HEK293 (cell line): ENCODE measurements around the gene MOB4.

Source experiments
- CTCF ChIA-PET: fragments of 350-600 bp; formaldehyde crosslinking; extraction: SDS; loops from one replicate; lab custom pipeline; 2021; ENCODE audit warnings: antibody characterized with exemption; lab: Yijun Ruan, JAX
- POLR2A ChIA-PET: fragments of 300-600 bp; formaldehyde crosslinking; extraction: SDS; loops from one replicate; lab custom pipeline; 2020; ENCODE audit warnings: antibody characterized with exemption, inconsistent platforms; lab: Yijun Ruan, JAX
- H3K27ac ChIP-seq: fragments of 200-500 bp; sonication (Bioruptor generic); 2 replicates; pipeline ENCODE4 v1.5.1; 2014; ENCODE audit warnings: low read depth, low read length, control low read depth, inconsistent platforms; ENCODE audit errors: extremely low read depth
- H3K36me3 ChIP-seq, 2 experiments: fragments of 200-500 bp in 1 of 2; sonication (Bioruptor generic) in 1 of 2; 1 replicate in 1 of 2; 2 replicates in 1 of 2; pipeline ENCODE4 v1.5.1; 2014 to 2017; ENCODE audit warnings: inconsistent platforms in 2 of 2, low read length in 2 of 2; ENCODE audit not compliant: control insufficient read depth in 2 of 2, insufficient read depth in 1 of 2
- H3K4me1 ChIP-seq: fragments of 200-500 bp; sonication (Bioruptor generic); 2 replicates; pipeline ENCODE4 v1.5.1; 2014; ENCODE audit warnings: mild to moderate bottlenecking, low read length, inconsistent platforms; ENCODE audit not compliant: control insufficient read depth, insufficient read depth
- H3K4me3 ChIP-seq: 2 replicates; pipeline ENCODE4 v1.5.1; 2011; ENCODE audit warnings: low read depth, mild to moderate bottlenecking, control low read depth, low read length, moderate library complexity
- H3K9me3 ChIP-seq: fragments of 200-500 bp; sonication (Bioruptor generic); 2 replicates; pipeline ENCODE4 v1.5.1; 2014; ENCODE audit warnings: low read depth, low read length, inconsistent platforms; ENCODE audit not compliant: control insufficient read depth, insufficient read depth
- BCL6B ChIP-seq: fragments of 450-650 bp; formaldehyde crosslinking; IDR thresholded peaks from 2 replicates; pipeline ENCODE4 v1.5.1; 2017; ENCODE audit warnings: missing biosample characterization, missing genetic modification characterization
- GLIS1 ChIP-seq: fragments of 450-650 bp; formaldehyde crosslinking; IDR thresholded peaks from 2 replicates; pipeline ENCODE4 v1.5.1; 2016; ENCODE audit warnings: missing biosample characterization, missing genetic modification characterization
- HOXD13 ChIP-seq: sonication (generic); formaldehyde crosslinking; IDR thresholded peaks from 2 replicates; pipeline ENCODE4 v1.8.0; 2022; ENCODE audit warnings: missing genetic modification reagents, borderline replicate concordance
- IKZF3 ChIP-seq: fragments of 450-650 bp; IDR thresholded peaks from 2 replicates; pipeline ENCODE4 v1.5.0; 2018; ENCODE audit warnings: missing biosample characterization, mild to moderate bottlenecking, missing genetic modification characterization, moderate library complexity
- KLF10 ChIP-seq: fragments of 450-650 bp; IDR thresholded peaks from 2 replicates; pipeline ENCODE4 v1.5.1; 2018; ENCODE audit warnings: missing biosample characterization, mild to moderate bottlenecking, missing genetic modification characterization
- KLF16 ChIP-seq: fragments of 450-650 bp; formaldehyde crosslinking; IDR thresholded peaks from 2 replicates; pipeline ENCODE4 v1.5.1; 2017; ENCODE audit warnings: missing biosample characterization, missing genetic modification characterization
- KLF7 ChIP-seq: fragments of 450-650 bp; formaldehyde crosslinking; IDR thresholded peaks from 2 replicates; pipeline ENCODE4 v1.5.1; 2016; ENCODE audit warnings: missing biosample characterization, missing genetic modification characterization, borderline replicate concordance
- PBX3 ChIP-seq: sonication (generic); formaldehyde crosslinking; IDR thresholded peaks from 2 replicates; pipeline ENCODE4 v1.8.1; 2022; ENCODE audit warnings: mild to moderate bottlenecking, moderate library complexity, missing genetic modification reagents
- RBAK ChIP-seq: fragments of 450-650 bp; formaldehyde crosslinking; IDR thresholded peaks from 2 replicates; pipeline ENCODE4 v1.5.1; 2016; ENCODE audit warnings: missing biosample characterization, missing genetic modification characterization
- SALL2 ChIP-seq: fragments of 450-650 bp; formaldehyde crosslinking; IDR thresholded peaks from 2 replicates; pipeline ENCODE4 v1.5.0; 2017; ENCODE audit warnings: missing biosample characterization, mild to moderate bottlenecking, missing genetic modification characterization, borderline replicate concordance
- WT1 ChIP-seq: fragments of 450-650 bp; formaldehyde crosslinking; IDR thresholded peaks from 2 replicates; pipeline ENCODE4 v1.5.1; 2016; ENCODE audit warnings: missing biosample characterization, missing genetic modification characterization
- ZBTB11 ChIP-seq: fragments of 450-650 bp; formaldehyde crosslinking; conservative IDR thresholded peaks from 2 replicates; pipeline ENCODE4 v1.5.1; 2016; ENCODE audit warnings: low read depth, missing biosample characterization, missing genetic modification characterization
- ZBTB17 ChIP-seq: fragments of 450-650 bp; formaldehyde crosslinking; IDR thresholded peaks from 2 replicates; pipeline ENCODE4 v1.5.1; 2016; ENCODE audit warnings: missing biosample characterization, missing genetic modification characterization
- ZBTB20 ChIP-seq: fragments of 450-650 bp; formaldehyde crosslinking; IDR thresholded peaks from 2 replicates; pipeline ENCODE4 v1.5.1; 2016; ENCODE audit warnings: missing biosample characterization, missing genetic modification characterization
- ZBTB21 ChIP-seq: fragments of 450-650 bp; formaldehyde crosslinking; IDR thresholded peaks from 2 replicates; pipeline ENCODE4 v1.5.1; 2017; ENCODE audit warnings: missing biosample characterization, missing genetic modification characterization
- ZFHX2 ChIP-seq: fragments of 450-650 bp; formaldehyde crosslinking; conservative IDR thresholded peaks from 2 replicates; pipeline ENCODE4 v1.5.1; 2016; ENCODE audit warnings: missing biosample characterization, missing genetic modification characterization
- ZFP3 ChIP-seq: fragments of 450-650 bp; formaldehyde crosslinking; IDR thresholded peaks from 2 replicates; pipeline ENCODE4 v1.5.1; 2016; ENCODE audit warnings: low read depth, missing biosample characterization, missing genetic modification characterization
- ZIC2 ChIP-seq: fragments of 450-650 bp; formaldehyde crosslinking; IDR thresholded peaks from 2 replicates; pipeline ENCODE4 v1.5.1; 2016; ENCODE audit warnings: missing biosample characterization, missing genetic modification characterization
- ZNF10 ChIP-seq: fragments of 450-650 bp; formaldehyde crosslinking; IDR thresholded peaks from 2 replicates; pipeline ENCODE4 v1.5.1; 2017; ENCODE audit warnings: missing biosample characterization, missing genetic modification characterization
- ZNF132 ChIP-seq: fragments of 450-650 bp; formaldehyde crosslinking; IDR thresholded peaks from 2 replicates; pipeline ENCODE4 v1.5.1; 2017; ENCODE audit warnings: missing biosample characterization, missing genetic modification characterization, borderline replicate concordance
- ZNF157 ChIP-seq: fragments of 450-650 bp; formaldehyde crosslinking; IDR thresholded peaks from 2 replicates; pipeline ENCODE4 v1.5.1; 2016; ENCODE audit warnings: missing biosample characterization, missing genetic modification characterization
- ZNF18 ChIP-seq: fragments of 450-650 bp; formaldehyde crosslinking; IDR thresholded peaks from 2 replicates; pipeline ENCODE4 v1.5.1; 2016; ENCODE audit warnings: missing biosample characterization, missing genetic modification characterization
- ZNF184 ChIP-seq: fragments of 450-650 bp; IDR thresholded peaks from 2 replicates; pipeline ENCODE4 v1.5.1; 2018; ENCODE audit warnings: missing biosample characterization, mild to moderate bottlenecking, missing genetic modification characterization
- ZNF24 ChIP-seq: fragments of 450-650 bp; formaldehyde crosslinking; IDR thresholded peaks from 2 replicates; pipeline ENCODE4 v1.5.1; 2016; ENCODE audit warnings: missing biosample characterization, missing genetic modification characterization
- ZNF350 ChIP-seq: fragments of 450-650 bp; formaldehyde crosslinking; IDR thresholded peaks from 2 replicates; pipeline ENCODE4 v1.5.0; 2017; ENCODE audit warnings: missing biosample characterization, mild to moderate bottlenecking, missing genetic modification characterization
- ZNF549 ChIP-seq: fragments of 450-650 bp; IDR thresholded peaks from 2 replicates; pipeline ENCODE4 v1.5.1; 2018; ENCODE audit warnings: missing biosample characterization, missing genetic modification characterization, mild to moderate bottlenecking, inconsistent platforms, moderate library complexity
- ZNF555 ChIP-seq: fragments of 450-650 bp; formaldehyde crosslinking; conservative IDR thresholded peaks from 2 replicates; pipeline ENCODE4 v1.5.1; 2017; ENCODE audit warnings: missing biosample characterization, mild to moderate bottlenecking, missing genetic modification characterization, inconsistent platforms
- ZNF624 ChIP-seq: fragments of 450-650 bp; formaldehyde crosslinking; IDR thresholded peaks from 2 replicates; pipeline ENCODE4 v1.5.1; 2017; ENCODE audit warnings: missing biosample characterization, missing genetic modification characterization
- ZNF645 ChIP-seq: fragments of 450-650 bp; formaldehyde crosslinking; IDR thresholded peaks from 2 replicates; pipeline ENCODE4; 2016; ENCODE audit warnings: missing biosample characterization, missing genetic modification characterization
- ZNF670 ChIP-seq: fragments of 450-650 bp; formaldehyde crosslinking; IDR thresholded peaks from 2 replicates; pipeline ENCODE4 v1.5.1; 2016; ENCODE audit warnings: missing biosample characterization, missing genetic modification characterization, low read depth
- ZNF701 ChIP-seq: fragments of 450-650 bp; formaldehyde crosslinking; IDR thresholded peaks from 2 replicates; pipeline ENCODE4 v1.5.1; 2016; ENCODE audit warnings: missing biosample characterization, missing genetic modification characterization
- ZNF707 ChIP-seq: fragments of 450-650 bp; formaldehyde crosslinking; IDR thresholded peaks from 2 replicates; pipeline ENCODE4 v1.5.1; 2016; ENCODE audit warnings: missing biosample characterization, missing genetic modification characterization

Gene MOB4

GRCh38 chr2:197600306-197600705 lies 84.4 kb downstream of the MOB4 start:
- ChIA-PET CTCF (interaction anchor here (0.6 to 0.8 kb wide), 2 partner anchors 24 to 192 kb away, joined by 3 read pairs; no protein-coding TSS in a partner anchor), POLR2A (interaction anchor here (1.1 kb wide), 1 partner anchor 101 kb away, joined by 8 read pairs; the partner anchor contains the start of genes HSPD1 and HSPE1)
- no peaks in the 10 kb centered on the region for H3K9me3 ChIP-seq
- H3K4me3 ChIP-seq, result no peak overlapping the region
- no peaks in the 10 kb centered on the region for H3K36me3 ChIP-seq
- H3K4me1 ChIP-seq, result no peaks in the 10 kb centered on the region
- no peak for TF ChIP-seq ZNF157 (tag by site-specific recombination)
- TF ChIP-seq ZNF350, result no peak
- no peak for TF ChIP-seq KLF7 (tag by site-specific recombination)
- no peak for TF ChIP-seq ZNF707
- no peak for TF ChIP-seq RBAK
- TF ChIP-seq GLIS1 (tag by site-specific recombination), result no peak
- TF ChIP-seq WT1 (tag by site-specific recombination), result no peak
- TF ChIP-seq ZNF10, result no peak
- TF ChIP-seq IKZF3, result no peak
- TF ChIP-seq ZNF24 (tag by site-specific recombination), result no peak
- no peak for TF ChIP-seq KLF10 (tag by site-specific recombination)
- no peak for TF ChIP-seq ZFP3
- no peak for TF ChIP-seq ZBTB17 (tag by site-specific recombination)
- no peak for TF ChIP-seq ZFHX2 (tag by site-specific recombination)
- TF ChIP-seq SALL2, result no peak
- TF ChIP-seq ZNF132 (tag by site-specific recombination), result no peak
- no peak for TF ChIP-seq ZNF555 (tag by site-specific recombination)
- TF ChIP-seq HOXD13, result no peak
- no peak overlapping the region for H3K27ac ChIP-seq

GRCh38 chr2:197601726-197602125 lies 85.9 kb downstream of the MOB4 start:
- H3K9me3 ChIP-seq, result no peaks in the 10 kb centered on the region
- no peaks in the 10 kb centered on the region for H3K36me3 ChIP-seq
- no peak overlapping the region for H3K27ac ChIP-seq
- no peaks in the 10 kb centered on the region for H3K4me1 ChIP-seq
- ChIA-PET POLR2A (no interaction called here), CTCF (no interaction called here)
- no peak overlapping the region for H3K4me3 ChIP-seq
- TF ChIP-seq ZNF549 (tag by site-specific recombination) (no peak), KLF16 (tag by site-specific recombination) (no peak), ZBTB20 (tag by site-specific recombination) (no peak), ZNF645 (tag by site-specific recombination) (no peak), BCL6B (tag by site-specific recombination) (no peak), ZNF184 (tag by site-specific recombination) (no peak), ZNF701 (tag by site-specific recombination) (no peak), ZBTB21 (tag by site-specific recombination) (no peak), ZIC2 (tag by site-specific recombination) (no peak), PBX3 (CRISPR knock-in tag) (no peak), ZNF670 (tag by site-specific recombination) (no peak), ZBTB11 (tag by site-specific recombination) (no peak), ZNF18 (tag by site-specific recombination) (no peak), ZNF624 (tag by site-specific recombination) (no peak)
